LNCaP clone FGC (cell line): ENCODE results near the gene TEKT1.

Experiments used
- DNase-seq: peaks from one replicate; pipeline ENCODE4 v3.0.0-alpha.2; 2011; ENCODE audit warnings: low read depth
- H3K4me3 ChIP-seq: 2 replicates; pipeline ENCODE4 v1.5.1; 2011; ENCODE audit warnings: mild to moderate bottlenecking, low read depth, low read length, control low read depth
- TF ChIP-seq, protein P1 (sequence below): IDR thresholded peaks from 2 replicates; pipeline ENCODE4 v1.5.1; 2012; ENCODE audit warnings: mild to moderate bottlenecking; ENCODE audit not compliant: control insufficient read depth, insufficient read depth; ENCODE audit errors: extremely low read depth

TEKT1 gene

DNA sequence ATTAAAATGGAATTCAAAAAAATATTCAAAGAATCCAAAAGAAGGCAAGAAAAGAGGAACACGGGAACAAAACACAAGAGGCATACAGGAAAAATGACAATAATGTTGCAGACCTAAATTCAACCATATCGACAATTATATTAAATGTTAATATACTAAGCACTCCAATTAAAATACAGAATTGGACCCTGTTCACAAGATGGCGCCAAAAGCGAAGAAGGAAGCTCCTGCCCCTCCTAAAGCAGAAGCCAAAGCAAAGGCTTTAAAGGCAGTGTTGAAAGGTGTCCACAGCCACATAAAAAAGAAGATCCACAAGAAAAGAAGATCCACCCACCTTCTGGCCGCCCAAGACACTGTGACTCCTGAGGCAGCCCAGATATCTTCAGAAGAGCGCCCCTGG, 82.0 kb downstream of the TEKT1 start:
- TF ChIP-seq, protein P1, sequence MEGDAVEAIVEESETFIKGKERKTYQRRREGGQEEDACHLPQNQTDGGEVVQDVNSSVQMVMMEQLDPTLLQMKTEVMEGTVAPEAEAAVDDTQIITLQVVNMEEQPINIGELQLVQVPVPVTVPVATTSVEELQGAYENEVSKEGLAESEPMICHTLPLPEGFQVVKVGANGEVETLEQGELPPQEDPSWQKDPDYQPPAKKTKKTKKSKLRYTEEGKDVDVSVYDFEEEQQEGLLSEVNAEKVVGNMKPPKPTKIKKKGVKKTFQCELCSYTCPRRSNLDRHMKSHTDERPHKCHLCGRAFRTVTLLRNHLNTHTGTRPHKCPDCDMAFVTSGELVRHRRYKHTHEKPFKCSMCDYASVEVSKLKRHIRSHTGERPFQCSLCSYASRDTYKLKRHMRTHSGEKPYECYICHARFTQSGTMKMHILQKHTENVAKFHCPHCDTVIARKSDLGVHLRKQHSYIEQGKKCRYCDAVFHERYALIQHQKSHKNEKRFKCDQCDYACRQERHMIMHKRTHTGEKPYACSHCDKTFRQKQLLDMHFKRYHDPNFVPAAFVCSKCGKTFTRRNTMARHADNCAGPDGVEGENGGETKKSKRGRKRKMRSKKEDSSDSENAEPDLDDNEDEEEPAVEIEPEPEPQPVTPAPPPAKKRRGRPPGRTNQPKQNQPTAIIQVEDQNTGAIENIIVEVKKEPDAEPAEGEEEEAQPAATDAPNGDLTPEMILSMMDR, result 0 out of 2 replicates have a peak, but pooled peaks have one; percentile 6
- no peak for DNase-seq
- H3K4me3 ChIP-seq, result no peak overlapping the region

DNA sequence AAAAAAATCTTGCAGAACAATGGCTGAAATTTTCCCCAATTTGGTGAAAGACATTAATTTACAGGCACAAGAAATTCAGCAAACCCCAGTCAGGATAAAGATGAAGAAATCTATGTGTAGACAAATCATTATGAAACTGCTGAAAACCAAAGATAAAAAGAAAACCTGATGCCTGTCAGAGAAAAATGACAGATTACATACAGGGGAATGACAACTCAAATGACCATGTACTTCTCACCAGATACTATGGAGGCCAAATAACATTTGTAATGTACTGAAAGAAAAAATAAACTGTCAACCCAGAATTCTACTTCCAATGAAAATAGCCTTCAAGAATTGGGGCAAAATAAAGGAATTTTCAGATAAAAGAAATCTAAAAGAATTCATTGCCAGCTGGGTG, 82.9 kb downstream of the TEKT1 start:
- no peak for DNase-seq
- H3K4me3 ChIP-seq, result no peak overlapping the region
- TF ChIP-seq, protein P1, result no peak
